NCI-H345 treated with DMSO at 0.1 percent for 48 hours (cell line): ENCODE results near the gene CCL19.
A peak's percentile ranks its signal among the peaks of the same experiment; 100 is the strongest.
"Not testable (repeated sequence)": the region's sequence is repeated elsewhere in the genome, so short reads cannot be mapped to it uniquely, and the experiment has no call there.

Source experiments
- DNase-seq: peaks from one replicate; lab custom pipeline; 2025; ENCODE audit not compliant: unreplicated experiment; lab: John Stamatoyannopoulos, UW

Gene CCL19

GRCh38 chr9:34690983-34691935, at the start of gene CCL19:
TSS of gene CCL19 (minus strand) at chr9:34691276. CDS start at chr9:34691139, 137 bp downstream.
- no peak for DNase-seq

DNA sequence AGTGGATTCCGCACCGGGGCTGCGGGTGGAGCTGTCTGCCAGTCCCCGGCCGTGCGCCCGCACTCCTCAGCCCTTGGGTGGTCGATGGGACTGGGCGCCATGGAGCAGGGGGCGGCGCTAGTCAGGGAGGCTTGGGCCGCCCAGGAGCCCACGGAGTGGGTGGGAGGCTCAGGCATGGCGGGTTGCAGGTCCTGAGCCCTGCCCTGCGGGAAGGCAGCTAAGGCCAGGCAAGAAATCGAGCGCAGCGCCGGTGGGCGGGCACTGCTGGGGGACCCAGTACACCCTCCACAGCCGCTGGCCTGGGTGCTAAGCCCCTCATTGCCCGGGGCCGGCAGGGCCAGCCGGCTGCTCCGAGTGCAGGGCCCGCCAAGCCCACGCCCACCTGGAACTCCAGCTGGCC, 49.1 kb upstream of the CCL19 start:
- not testable (repeated sequence) for DNase-seq

DNA sequence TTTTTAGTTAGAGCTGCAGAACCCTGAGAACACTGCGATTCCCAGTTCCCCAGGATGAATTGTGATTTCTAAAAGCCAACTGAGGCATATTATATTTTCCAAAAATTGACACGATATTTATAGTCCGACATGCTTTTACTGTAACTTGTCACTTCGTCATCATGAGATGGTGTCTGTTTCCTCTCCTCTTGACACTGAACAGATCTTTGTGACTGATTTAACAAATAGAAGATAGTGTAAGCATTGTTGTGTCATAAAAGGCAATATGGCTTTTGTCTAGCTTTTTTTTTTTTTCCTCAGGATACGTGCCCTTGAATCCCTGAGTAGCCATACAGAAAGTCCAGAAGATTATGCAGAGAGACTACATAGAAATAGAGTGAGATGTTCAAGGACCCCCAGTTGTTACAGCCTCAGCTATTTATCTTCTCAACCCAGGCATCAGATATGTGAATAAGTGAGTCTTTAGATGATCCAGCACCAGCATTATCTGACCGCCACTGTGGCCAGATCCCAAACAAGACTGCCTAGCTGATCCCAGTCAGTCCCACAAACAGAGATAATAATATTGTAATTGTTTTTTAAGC, 46.7 kb upstream of the CCL19 start:
- DNase-seq: no peak

DNA sequence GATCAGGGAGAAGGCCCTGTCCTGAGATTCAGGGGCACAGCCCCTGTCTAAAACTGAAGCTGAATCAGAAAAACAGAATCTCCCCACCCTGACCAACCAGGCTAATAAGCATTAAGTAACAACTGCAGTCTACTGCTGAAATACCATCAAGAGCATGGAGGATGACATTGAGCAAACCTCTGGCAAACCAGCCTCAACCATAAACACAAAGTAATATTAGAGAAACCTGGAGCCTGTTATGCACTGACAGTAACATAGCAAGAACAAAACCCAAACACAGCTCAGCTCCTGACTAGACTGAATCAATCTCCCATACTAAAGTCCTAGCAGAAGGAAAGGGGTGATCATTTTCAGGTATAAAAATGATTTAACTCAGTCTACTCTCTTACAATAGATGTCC, 43.6 kb upstream of the CCL19 start:
- no peak for DNase-seq

- DNase-seq: no peak
These were observed 41.8 kb upstream of the CCL19 start for GRCh38 chr9:34732886-34733285.

DNA sequence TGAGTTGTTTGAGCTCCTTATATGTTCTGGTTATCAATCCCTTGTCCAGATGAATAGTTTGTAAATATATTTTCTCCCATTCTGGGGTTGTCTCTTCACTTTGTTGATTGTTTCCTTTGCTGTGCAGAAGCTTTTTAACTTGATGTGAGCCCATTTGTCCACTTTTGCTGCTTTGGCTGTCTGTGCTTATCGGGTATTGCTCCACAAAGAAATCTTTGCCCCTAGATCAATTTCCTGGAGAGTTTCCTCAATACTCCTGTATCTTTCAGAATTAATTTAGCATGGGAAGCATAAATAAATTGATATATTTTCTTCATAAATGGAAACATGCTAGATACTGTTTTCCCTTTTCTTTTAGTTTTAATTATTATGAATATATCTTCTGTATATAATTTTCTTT, 41.4 kb upstream of the CCL19 start:
- DNase-seq: no peak

GRCh38 chr9:34723141-34723540, 32.1 kb upstream of the CCL19 start:
- no peak for DNase-seq

DNA sequence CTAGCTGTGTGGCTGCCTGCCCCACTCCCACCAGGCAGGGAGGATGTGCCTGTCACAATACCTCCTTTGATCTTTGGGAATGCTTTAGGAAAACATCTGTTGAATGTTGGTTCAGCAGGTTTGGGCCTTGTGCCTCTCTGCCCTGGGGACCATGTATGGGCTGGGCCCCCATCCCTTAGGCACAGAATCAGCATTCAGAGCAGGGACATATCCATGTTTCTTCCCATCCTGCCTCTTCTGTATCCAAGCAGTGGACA, 28.6 kb upstream of the CCL19 start:
- not testable (repeated sequence) for DNase-seq

DNA sequence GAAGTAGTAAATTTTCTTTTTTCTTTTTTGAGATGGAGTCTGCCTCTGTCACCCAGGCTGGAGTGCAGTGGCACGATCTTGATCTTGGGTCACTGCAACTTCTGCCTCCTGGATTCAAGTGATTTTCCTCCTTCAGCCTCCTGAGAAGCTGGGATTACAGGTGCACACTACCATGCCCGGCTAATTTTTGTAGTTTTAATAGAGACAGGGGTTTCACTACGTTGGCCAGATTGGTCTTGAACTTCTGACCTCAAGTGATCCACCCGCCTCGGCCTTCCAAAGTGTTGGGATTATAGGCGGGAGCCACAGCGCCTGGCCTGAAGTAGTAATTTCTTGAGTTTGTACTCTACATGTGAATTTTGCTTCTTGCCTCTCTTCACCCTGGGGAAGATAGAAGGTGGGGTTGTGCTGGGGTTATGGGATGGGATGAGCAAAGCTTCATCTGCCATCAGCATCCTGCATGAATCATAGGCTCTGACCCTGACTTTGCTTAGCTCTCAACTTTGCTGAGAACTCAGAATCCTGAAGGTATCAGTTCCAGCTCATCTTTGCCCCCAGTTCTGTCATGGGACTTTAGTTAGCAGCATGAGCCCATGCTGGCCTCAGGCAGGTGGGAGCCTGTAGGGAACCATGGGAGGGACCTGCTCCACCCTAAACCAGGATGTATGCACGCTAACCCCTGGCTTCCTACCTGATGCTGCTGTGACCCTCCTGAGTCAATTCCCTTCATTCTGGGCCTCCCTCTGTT, 28.1 kb upstream of the CCL19 start:
- no peak for DNase-seq

GRCh38 chr9:34717996-34718614, 27.0 kb upstream of the CCL19 start:
- DNase-seq: no peak

GRCh38 chr9:34716711-34717110, 25.6 kb upstream of the CCL19 start:
- peak; percentile 54 for DNase-seq

DNA sequence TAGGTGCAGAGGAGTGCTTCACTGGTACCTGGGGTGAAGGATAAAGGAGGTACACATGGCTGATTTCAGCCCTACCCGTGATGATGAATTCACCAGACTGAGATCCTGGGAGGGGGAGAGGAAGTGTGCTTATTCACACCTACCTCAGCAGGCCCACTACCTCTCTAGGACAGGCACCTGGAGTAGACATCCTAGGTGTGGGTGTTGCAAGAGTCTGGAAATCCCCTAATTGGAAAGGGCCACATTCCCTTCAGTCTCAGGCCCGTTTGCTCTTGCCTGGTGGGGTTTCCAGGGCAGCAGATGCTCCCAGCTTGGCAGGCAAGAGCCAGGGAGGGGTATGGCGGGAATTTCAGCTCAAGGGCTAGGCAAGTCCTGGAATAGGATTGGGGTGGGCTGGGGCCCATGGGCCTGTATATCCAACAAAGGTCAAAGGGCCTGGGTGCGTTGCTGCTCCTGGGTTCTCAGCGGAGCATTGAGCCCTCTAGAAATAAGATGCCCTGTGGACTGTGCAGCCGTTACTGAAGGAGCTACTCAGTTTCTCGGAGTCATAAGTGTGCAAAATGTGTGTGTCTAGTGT, 24.7 kb upstream of the CCL19 start:
- DNase-seq: no peak

- DNase-seq: no peak
These were observed 22.9 kb upstream of the CCL19 start for GRCh38 chr9:34714007-34714406.

DNA sequence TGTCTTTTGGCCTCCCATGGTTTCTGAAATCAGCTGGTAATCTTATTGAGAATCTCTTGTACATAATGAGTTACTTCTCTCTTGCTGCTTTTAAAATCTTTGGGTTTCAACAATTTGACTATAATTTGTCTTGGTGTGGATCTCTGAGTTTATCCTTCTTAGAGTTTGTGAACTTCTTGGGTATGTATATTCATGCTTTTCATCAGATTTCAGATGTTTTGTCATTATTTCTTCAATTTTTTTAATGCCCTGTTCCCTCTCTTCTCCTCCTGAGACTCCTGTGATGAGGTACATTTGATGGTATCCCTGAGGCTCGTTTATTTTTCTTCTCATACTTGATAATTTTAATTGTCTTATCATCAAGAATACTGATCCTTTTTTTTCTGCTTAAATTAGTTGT, 21.1 kb upstream of the CCL19 start:
- no peak for DNase-seq

- DNase-seq: no peak
These were observed 18.9 kb upstream of the CCL19 start, which contains the start of gene CCL21 for GRCh38 chr9:34710023-34710422. TSS of gene CCL21 (minus strand) at chr9:34710136. CDS start at chr9:34710066, 70 bp downstream.

- no peak for DNase-seq
These were observed 18.3 kb upstream of the CCL19 start for GRCh38 chr9:34709196-34709978.

- DNase-seq: no peak
These were observed 16.1 kb upstream of the CCL19 start for GRCh38 chr9:34707130-34707529.

- DNase-seq: peak; percentile 46
These were observed 11.0 kb upstream of the CCL19 start for GRCh38 chr9:34701769-34702736.
